H9 (cell line): ENCODE results near the gene DNAJB5. TPM values are rescaled to one million over a fixed set of nuclear protein-coding genes. Genes with fewer than 3 reads are reported as not detected.

Experiments used
- DNase-seq: peaks from one replicate; pipeline ENCODE4 v3.0.0-alpha.2; 2017
- H2AFZ ChIP-seq: one replicate; pipeline ENCODE4 v1.6.1; 2013; ENCODE audit warnings: mild to moderate bottlenecking, low read length, control low read depth, moderate library complexity
- H2AK5ac ChIP-seq: 2 replicates; pipeline ENCODE4 v1.6.1; 2013; ENCODE audit warnings: low read length, control low read depth, mixed read lengths; ENCODE audit not compliant: insufficient read length
- H2BK120ac ChIP-seq: one replicate; pipeline ENCODE4 v1.6.1; 2013; ENCODE audit warnings: low read depth, mild to moderate bottlenecking, low read length, control low read depth, inconsistent platforms; ENCODE audit not compliant: poor library complexity, severe bottlenecking
- H2BK12ac ChIP-seq: 2 replicates; pipeline ENCODE4 v1.6.1; 2013; ENCODE audit warnings: low read length, control low read depth, mixed read lengths, low read depth; ENCODE audit not compliant: insufficient read length
- H2BK15ac ChIP-seq: 2 replicates; pipeline ENCODE4 v1.6.1; 2013; ENCODE audit warnings: low read depth, low read length, control low read depth
- H2BK20ac ChIP-seq: one replicate; pipeline ENCODE4 v1.6.1; 2013; ENCODE audit warnings: low read depth, mild to moderate bottlenecking, low read length, control low read depth, inconsistent platforms; ENCODE audit not compliant: poor library complexity, severe bottlenecking
- H2BK5ac ChIP-seq: 2 replicates; pipeline ENCODE4 v1.6.1; 2013; ENCODE audit warnings: low read length, control low read depth, mixed read lengths; ENCODE audit not compliant: insufficient read length
- H3K14ac ChIP-seq: 2 replicates; pipeline ENCODE4 v1.6.1; 2013; ENCODE audit warnings: low read length, control low read depth; ENCODE audit not compliant: insufficient read depth
- H3K18ac ChIP-seq: 2 replicates; pipeline ENCODE4 v1.6.1; 2013; ENCODE audit warnings: low read depth, mild to moderate bottlenecking, mixed read lengths, low read length, control low read depth; ENCODE audit not compliant: insufficient read length
- H3K23ac ChIP-seq: 2 replicates; pipeline ENCODE4 v1.6.1; 2013; ENCODE audit warnings: low read length, control low read depth, mixed read lengths, low read depth; ENCODE audit not compliant: insufficient read length
- H3K23me2 ChIP-seq: 2 replicates; pipeline ENCODE4 v1.6.1; 2013; ENCODE audit warnings: low read depth, mild to moderate bottlenecking, mixed read lengths, low read length, control low read depth; ENCODE audit not compliant: insufficient read length, poor library complexity, severe bottlenecking
- H3K27ac ChIP-seq: 2 replicates; pipeline ENCODE4 v1.5.1; 2013; ENCODE audit warnings: low read length, control low read depth, mixed read lengths, low read depth; ENCODE audit not compliant: insufficient read length
- H3K27me3 ChIP-seq: 2 replicates; pipeline ENCODE4 v1.6.1; 2013; ENCODE audit warnings: low read length, control low read depth, inconsistent platforms; ENCODE audit not compliant: insufficient read depth
- H3K4ac ChIP-seq: 2 replicates; pipeline ENCODE4 v1.6.1; 2013; ENCODE audit warnings: low read depth, mild to moderate bottlenecking, control low read depth, inconsistent platforms, low read length, moderate library complexity
- H3K4me1 ChIP-seq: 2 replicates; pipeline ENCODE4 v1.6.1; 2013; ENCODE audit warnings: low read length, control low read depth, inconsistent platforms; ENCODE audit not compliant: insufficient read depth
- H3K4me2 ChIP-seq: 2 replicates; pipeline ENCODE4 v1.6.1; 2013; ENCODE audit warnings: low read length, control low read depth, mixed read lengths; ENCODE audit not compliant: insufficient read length, insufficient read depth
- H3K56ac ChIP-seq: 2 replicates; pipeline ENCODE4 v1.6.1; 2013; ENCODE audit warnings: low read depth, mild to moderate bottlenecking, mixed read lengths, low read length, control low read depth; ENCODE audit not compliant: insufficient read length
- H3K79me1 ChIP-seq: 2 replicates; pipeline ENCODE4 v1.6.1; 2013; ENCODE audit warnings: low read depth, mild to moderate bottlenecking, moderate library complexity, low read length, control low read depth, inconsistent platforms; ENCODE audit not compliant: insufficient read depth, poor library complexity, severe bottlenecking
- H3K79me2 ChIP-seq: 2 replicates; pipeline ENCODE4 v1.6.1; 2013; ENCODE audit warnings: low read length, control low read depth, inconsistent platforms; ENCODE audit not compliant: insufficient read depth
- H3K9ac ChIP-seq: 2 replicates; pipeline ENCODE4 v1.6.1; 2013; ENCODE audit warnings: low read length, control low read depth, mixed read lengths; ENCODE audit not compliant: insufficient read length; ENCODE audit errors: extremely low read depth
- H3K9me3 ChIP-seq: one replicate; pipeline ENCODE4 v1.6.1; 2013; ENCODE audit warnings: low read depth, low read length, inconsistent platforms; ENCODE audit not compliant: control insufficient read depth
- H3T11ph ChIP-seq: one replicate; pipeline ENCODE4 v1.6.1; 2013; ENCODE audit warnings: mild to moderate bottlenecking, low read length, control low read depth, inconsistent platforms
- H4K20me1 ChIP-seq: one replicate; pipeline ENCODE4 v1.6.1; 2013; ENCODE audit not compliant: control insufficient read depth, insufficient read length, insufficient read depth
- H4K5ac ChIP-seq: 2 replicates; pipeline ENCODE4 v1.6.1; 2013; ENCODE audit warnings: low read depth, mild to moderate bottlenecking, mixed read lengths, low read length, control low read depth; ENCODE audit not compliant: insufficient read length
- H4K8ac ChIP-seq: replicated peaks from 2 replicates; pipeline ENCODE4 v1.6.1; 2013; ENCODE audit warnings: low read length, control low read depth, mixed read lengths, low read depth; ENCODE audit not compliant: insufficient read length
- H4K91ac ChIP-seq: 2 replicates; pipeline ENCODE4 v1.6.1; 2013; ENCODE audit warnings: low read depth, mild to moderate bottlenecking, moderate library complexity, mixed read lengths, low read length, control low read depth; ENCODE audit not compliant: insufficient read length
- H3K27ac Mint-ChIP-seq, 3 experiments: 2 replicates in 2 of 3; 3 replicates in 1 of 3; pipeline ENCODE4 v1.8.0; 2020 to 2021; ENCODE audit warnings: mixed read lengths in 3 of 3, mild to moderate bottlenecking in 1 of 3, moderate library complexity in 1 of 3
- H3K27me3 Mint-ChIP-seq: 2 replicates; pipeline ENCODE4 v1.8.0; 2021; ENCODE audit warnings: low read depth, mild to moderate bottlenecking, moderate library complexity, mixed read lengths
- H3K36me3 Mint-ChIP-seq, 3 experiments: 2 replicates in 2 of 3; 3 replicates in 1 of 3; pipeline ENCODE4 v1.8.0; 2020 to 2021; ENCODE audit warnings: low read depth in 3 of 3, mixed read lengths in 3 of 3; ENCODE audit not compliant: insufficient read depth in 1 of 3
- H3K4me1 Mint-ChIP-seq, 2 experiments: 2 replicates each; pipeline ENCODE4 v1.8.0; 2020; ENCODE audit warnings: mixed read lengths in 2 of 2
- H3K4me3 Mint-ChIP-seq, 2 experiments: 2 replicates in 1 of 2; 3 replicates in 1 of 2; pipeline ENCODE4 v1.8.0; 2020 to 2021; ENCODE audit warnings: mild to moderate bottlenecking in 2 of 2, mixed read lengths in 2 of 2, moderate library complexity in 1 of 2
- H3K9me3 Mint-ChIP-seq, 2 experiments: 2 replicates in 1 of 2; 3 replicates in 1 of 2; pipeline ENCODE4 v1.8.0; 2020; ENCODE audit warnings: mild to moderate bottlenecking in 2 of 2, mixed read lengths in 2 of 2, moderate library complexity in 1 of 2
- WGBS: extraction: QIAGEN DNeasy Blood & Tissue Kit; methylation state at CpG from one replicate; pipeline ENCODE4 v1.1.7; 2013; ENCODE audit warnings: missing lambda C conversion rate, low lambda C conversion rate, mixed read lengths; ENCODE audit not compliant: insufficient read length; ENCODE audit errors: extremely low coverage; 5-methylcytosine and 5-hydroxymethylcytosine counted together
- total RNA-seq: library from RNA; stranded (reverse); gene quantifications from 2 replicates; pipeline ENCODE4 v1.2.1, GENCODE V29; 2021
- TF ChIP-seq, protein P1 (sequence below): fragments of 200-600 bp; sonication (generic); conservative IDR thresholded peaks from 3 replicates; pipeline ENCODE4 v1.8.0; 2021; ENCODE audit warnings: antibody characterized with exemption, mild to moderate bottlenecking

The DNAJB5 gene
- total RNA-seq, 1 experiment from 2014 or later: 38.9 TPM

- no peak overlapping the region for H2AFZ ChIP-seq
- H3K27me3 ChIP-seq: peaks cover 6% of the 10 kb centered on the region; the same call in 1 of the 2 replicates
- H3K4me1 Mint-ChIP-seq: peaks cover 23 to 36% of the 10 kb centered on the region in 2 experiments
Observed at GRCh38 chr9:34961574-34962490, 27.7 kb upstream of the DNAJB5 start.

More at GRCh38 chr9:34961574-34962490, 27.7 kb upstream of the DNAJB5 start:
- Histone ChIP-seq H4K8ac (no peak overlapping the region), H3K14ac (no peak overlapping the region), H3K4me1 (peaks cover 6% of the 10 kb centered on the region; the same call in 1 of the 2 replicates), H4K5ac (no peak overlapping the region), H4K20me1 (no peaks in the 10 kb centered on the region), H3K56ac (no peak overlapping the region), H2BK12ac (no peak overlapping the region), H3K27ac (no peak overlapping the region), H3K79me2 (no peaks in the 10 kb centered on the region), H3K18ac (no peak overlapping the region), H3K23ac (no peak overlapping the region), H3K4ac (no peak overlapping the region), H3K23me2 (peaks cover 5% of the 10 kb centered on the region), H3K9ac (no peak overlapping the region), H3T11ph (no peak overlapping the region), H2BK120ac (no peak overlapping the region), H3K9me3 (no peaks in the 10 kb centered on the region), H2BK20ac (no peak overlapping the region), H2BK15ac (no peak overlapping the region), H4K91ac (no peak overlapping the region), H3K4me2 (no peak overlapping the region), H3K79me1 (no peaks in the 10 kb centered on the region), H2BK5ac (no peak overlapping the region), H2AK5ac (no peak overlapping the region)
- WGBS: no CpG with 5 or more reads among the region's 5 CpGs
- H3K27me3 Mint-ChIP-seq: peaks cover 48% of the 10 kb centered on the region
- TF ChIP-seq, protein P1, sequence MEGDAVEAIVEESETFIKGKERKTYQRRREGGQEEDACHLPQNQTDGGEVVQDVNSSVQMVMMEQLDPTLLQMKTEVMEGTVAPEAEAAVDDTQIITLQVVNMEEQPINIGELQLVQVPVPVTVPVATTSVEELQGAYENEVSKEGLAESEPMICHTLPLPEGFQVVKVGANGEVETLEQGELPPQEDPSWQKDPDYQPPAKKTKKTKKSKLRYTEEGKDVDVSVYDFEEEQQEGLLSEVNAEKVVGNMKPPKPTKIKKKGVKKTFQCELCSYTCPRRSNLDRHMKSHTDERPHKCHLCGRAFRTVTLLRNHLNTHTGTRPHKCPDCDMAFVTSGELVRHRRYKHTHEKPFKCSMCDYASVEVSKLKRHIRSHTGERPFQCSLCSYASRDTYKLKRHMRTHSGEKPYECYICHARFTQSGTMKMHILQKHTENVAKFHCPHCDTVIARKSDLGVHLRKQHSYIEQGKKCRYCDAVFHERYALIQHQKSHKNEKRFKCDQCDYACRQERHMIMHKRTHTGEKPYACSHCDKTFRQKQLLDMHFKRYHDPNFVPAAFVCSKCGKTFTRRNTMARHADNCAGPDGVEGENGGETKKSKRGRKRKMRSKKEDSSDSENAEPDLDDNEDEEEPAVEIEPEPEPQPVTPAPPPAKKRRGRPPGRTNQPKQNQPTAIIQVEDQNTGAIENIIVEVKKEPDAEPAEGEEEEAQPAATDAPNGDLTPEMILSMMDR: no peak
- DNase-seq: no peak
- no peaks in the 10 kb centered on the region for H3K36me3 Mint-ChIP-seq
- no peak overlapping the region for H3K4me3 Mint-ChIP-seq
- H3K9me3 Mint-ChIP-seq: no peaks in the 10 kb centered on the region
- H3K27ac Mint-ChIP-seq: no peak overlapping the region
